KMS-11 (cell line): ENCODE data around the gene AZU1.

ENCODE experiments used
- H2AFZ ChIP-seq: fragments of 200-600 bp; sonication (generic); 2 replicates; pipeline ENCODE4 v1.6.1; 2016; ENCODE audit warnings: antibody characterized with exemption, mixed run types, low read depth
- H3K27ac ChIP-seq: fragments of 200-600 bp; sonication (generic); 2 replicates; pipeline ENCODE4 v1.6.1; 2016; ENCODE audit warnings: mild to moderate bottlenecking, mixed run types
- H3K27me3 ChIP-seq: fragments of 200-600 bp; sonication (generic); 2 replicates; pipeline ENCODE4 v1.6.1; 2017; ENCODE audit warnings: mild to moderate bottlenecking, low read depth, mixed run types, moderate library complexity; ENCODE audit not compliant: insufficient read depth
- H3K36me3 ChIP-seq: fragments of 200-600 bp; sonication (generic); 2 replicates; pipeline ENCODE4 v1.6.1; 2017; ENCODE audit warnings: mild to moderate bottlenecking, mixed run types; ENCODE audit not compliant: insufficient read depth
- H3K4me1 ChIP-seq: fragments of 200-600 bp; sonication (generic); 2 replicates; pipeline ENCODE4 v1.6.1; 2016; ENCODE audit warnings: mild to moderate bottlenecking, low read depth, mixed run types; ENCODE audit not compliant: poor library complexity, severe bottlenecking
- H3K4me2 ChIP-seq: fragments of 200-600 bp; sonication (generic); 2 replicates; pipeline ENCODE4 v1.7.0; 2016; ENCODE audit warnings: mild to moderate bottlenecking, mixed run types
- H3K4me3 ChIP-seq: fragments of 200-600 bp; sonication (generic); IDR thresholded peaks from 2 replicates; pipeline ENCODE4 v1.6.1; 2017; ENCODE audit warnings: low read depth, low read length, mixed read lengths; ENCODE audit not compliant: insufficient read depth
- H3K79me2 ChIP-seq: fragments of 200-600 bp; sonication (generic); 2 replicates; pipeline ENCODE4 v1.6.1; 2016; ENCODE audit warnings: low read depth, mixed run types; ENCODE audit not compliant: insufficient read depth
- H3K9ac ChIP-seq: fragments of 200-600 bp; sonication (generic); 2 replicates; pipeline ENCODE4 v1.6.1; 2016; ENCODE audit warnings: mild to moderate bottlenecking, mixed run types
- H4K20me1 ChIP-seq: fragments of 200-600 bp; sonication (generic); 2 replicates; pipeline ENCODE4 v1.6.1; 2016; ENCODE audit warnings: mild to moderate bottlenecking, mixed run types; ENCODE audit not compliant: insufficient read depth
- TF ChIP-seq, protein P1 (sequence below): fragments of 200-600 bp; sonication (generic); conservative IDR thresholded peaks from 2 replicates; pipeline ENCODE4 v1.6.1; 2017; ENCODE audit warnings: low read depth, mild to moderate bottlenecking, antibody characterized with exemption, low read length, moderate library complexity, mixed read lengths

AZU1 gene

DNA sequence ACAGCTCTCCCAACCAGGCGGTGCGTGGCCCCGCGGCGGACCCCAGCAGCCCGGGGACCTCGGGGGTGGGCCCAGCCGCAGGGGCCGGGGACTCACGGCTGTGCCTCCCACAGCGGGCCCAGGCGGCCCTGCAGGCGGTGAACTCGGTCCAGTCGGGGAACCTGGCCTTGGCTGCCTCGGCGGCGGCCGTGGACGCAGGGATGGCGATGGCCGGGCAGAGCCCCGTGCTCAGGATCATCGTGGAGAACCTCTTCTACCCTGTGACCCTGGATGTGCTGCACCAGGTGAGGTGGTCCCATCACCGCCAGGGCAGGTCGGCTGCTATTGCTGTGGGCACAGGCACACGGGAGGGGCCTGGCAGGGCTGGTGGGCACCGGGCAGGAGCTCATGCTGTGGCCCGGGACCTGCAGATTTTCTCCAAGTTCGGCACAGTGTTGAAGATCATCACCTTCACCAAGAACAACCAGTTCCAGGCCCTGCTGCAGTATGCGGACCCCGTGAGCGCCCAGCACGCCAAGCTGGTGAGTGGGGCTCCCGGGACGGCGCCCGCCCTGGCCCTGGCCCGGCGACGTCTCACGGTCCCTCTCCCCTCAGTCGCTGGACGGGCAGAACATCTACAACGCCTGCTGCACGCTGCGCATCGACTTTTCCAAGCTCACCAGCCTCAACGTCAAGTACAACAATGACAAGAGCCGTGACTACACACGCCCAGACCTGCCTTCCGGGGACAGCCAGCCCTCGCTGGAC is 23.0 kb upstream of the AZU1 start:
- H3K4me2 ChIP-seq = no peak overlapping the region
- H3K4me1 ChIP-seq = peaks cover 14% of the 10 kb centered on the region
- no peak overlapping the region for H3K9ac ChIP-seq
- H3K79me2 ChIP-seq = peaks cover 90% of the 10 kb centered on the region
- no peak overlapping the region for H3K4me3 ChIP-seq
- peaks cover 43% of the 10 kb centered on the region; the same call in 1 of the 2 replicates for H3K36me3 ChIP-seq
- no peak overlapping the region for H2AFZ ChIP-seq
- H3K27ac ChIP-seq = no peak overlapping the region
- TF ChIP-seq, protein P1, sequence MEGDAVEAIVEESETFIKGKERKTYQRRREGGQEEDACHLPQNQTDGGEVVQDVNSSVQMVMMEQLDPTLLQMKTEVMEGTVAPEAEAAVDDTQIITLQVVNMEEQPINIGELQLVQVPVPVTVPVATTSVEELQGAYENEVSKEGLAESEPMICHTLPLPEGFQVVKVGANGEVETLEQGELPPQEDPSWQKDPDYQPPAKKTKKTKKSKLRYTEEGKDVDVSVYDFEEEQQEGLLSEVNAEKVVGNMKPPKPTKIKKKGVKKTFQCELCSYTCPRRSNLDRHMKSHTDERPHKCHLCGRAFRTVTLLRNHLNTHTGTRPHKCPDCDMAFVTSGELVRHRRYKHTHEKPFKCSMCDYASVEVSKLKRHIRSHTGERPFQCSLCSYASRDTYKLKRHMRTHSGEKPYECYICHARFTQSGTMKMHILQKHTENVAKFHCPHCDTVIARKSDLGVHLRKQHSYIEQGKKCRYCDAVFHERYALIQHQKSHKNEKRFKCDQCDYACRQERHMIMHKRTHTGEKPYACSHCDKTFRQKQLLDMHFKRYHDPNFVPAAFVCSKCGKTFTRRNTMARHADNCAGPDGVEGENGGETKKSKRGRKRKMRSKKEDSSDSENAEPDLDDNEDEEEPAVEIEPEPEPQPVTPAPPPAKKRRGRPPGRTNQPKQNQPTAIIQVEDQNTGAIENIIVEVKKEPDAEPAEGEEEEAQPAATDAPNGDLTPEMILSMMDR = no peak
- no peaks in the 10 kb centered on the region for H3K27me3 ChIP-seq
- peaks cover 40% of the 10 kb centered on the region for H4K20me1 ChIP-seq

DNA sequence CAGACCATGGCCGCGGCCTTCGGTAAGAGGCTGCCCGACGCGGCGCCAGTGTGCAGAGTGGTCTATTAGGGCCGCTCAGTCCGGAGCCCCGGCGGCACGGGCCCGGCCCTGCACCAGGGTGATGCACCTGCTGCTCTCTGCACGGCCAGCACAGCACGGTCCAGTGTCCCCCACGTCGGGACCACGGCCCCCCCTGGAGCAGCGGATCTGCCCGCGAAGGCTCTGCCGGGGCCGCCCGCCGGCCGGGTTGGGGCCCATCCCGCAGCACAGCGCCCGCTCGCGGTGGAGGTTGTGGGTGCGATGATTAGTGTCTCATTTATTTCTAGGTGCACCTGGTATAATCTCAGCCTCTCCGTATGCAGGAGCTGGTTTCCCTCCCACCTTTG is 22.5 kb upstream of the AZU1 start:
- Histone ChIP-seq H4K20me1 (peaks cover 35% of the 10 kb centered on the region), H3K4me1 (peaks cover 8% of the 10 kb centered on the region), H3K9ac (no peak overlapping the region), H3K4me3 (no peak overlapping the region), H3K27ac (no peak overlapping the region), H2AFZ (no peak overlapping the region), H3K79me2 (peaks cover 88% of the 10 kb centered on the region), H3K36me3 (peaks cover 41% of the 10 kb centered on the region; the same call in 1 of the 2 replicates), H3K4me2 (no peak overlapping the region), H3K27me3 (no peaks in the 10 kb centered on the region)
- TF ChIP-seq, protein P1 = no peak

GRCh38 chr19:805600-806550 is 21.8 kb upstream of the AZU1 start:
- Histone ChIP-seq H3K4me3 (no peak overlapping the region), H3K79me2 (peaks cover 83% of the 10 kb centered on the region), H4K20me1 (peaks cover 29% of the 10 kb centered on the region), H3K27ac (no peak overlapping the region), H3K4me2 (no peak overlapping the region), H3K27me3 (no peaks in the 10 kb centered on the region), H3K36me3 (peaks cover 48% of the 10 kb centered on the region), H3K4me1 (peaks cover 6% of the 10 kb centered on the region), H3K9ac (no peak overlapping the region), H2AFZ (no peak overlapping the region)
- TF ChIP-seq, protein P1 = no peak

- H3K27ac ChIP-seq = no peak overlapping the region
Observed at GRCh38 chr19:806815-807421, 20.7 kb upstream of the AZU1 start.

More at GRCh38 chr19:806815-807421, 20.7 kb upstream of the AZU1 start:
- Histone ChIP-seq H3K79me2 (peaks cover 72% of the 10 kb centered on the region), H3K4me3 (no peak overlapping the region), H2AFZ (no peak overlapping the region), H3K27me3 (no peaks in the 10 kb centered on the region), H4K20me1 (peaks cover 19% of the 10 kb centered on the region), H3K4me2 (no peak overlapping the region), H3K36me3 (peaks cover 42% of the 10 kb centered on the region), H3K4me1 (no peaks in the 10 kb centered on the region), H3K9ac (no peak overlapping the region)
- TF ChIP-seq, protein P1 = no peak
